ENCODE measurements around the gene TRIM72. TPM values are rescaled to one million over a fixed set of nuclear protein-coding genes. Genes with fewer than 3 reads are reported as not detected.

TRIM72 gene
- total and polyA plus RNA-seq, 9 of the 15 experiments (the other 6 are each of a cell fraction or from before 2014, with no cell fraction given), result under 0.01 TPM; not detected in 8

DNA sequence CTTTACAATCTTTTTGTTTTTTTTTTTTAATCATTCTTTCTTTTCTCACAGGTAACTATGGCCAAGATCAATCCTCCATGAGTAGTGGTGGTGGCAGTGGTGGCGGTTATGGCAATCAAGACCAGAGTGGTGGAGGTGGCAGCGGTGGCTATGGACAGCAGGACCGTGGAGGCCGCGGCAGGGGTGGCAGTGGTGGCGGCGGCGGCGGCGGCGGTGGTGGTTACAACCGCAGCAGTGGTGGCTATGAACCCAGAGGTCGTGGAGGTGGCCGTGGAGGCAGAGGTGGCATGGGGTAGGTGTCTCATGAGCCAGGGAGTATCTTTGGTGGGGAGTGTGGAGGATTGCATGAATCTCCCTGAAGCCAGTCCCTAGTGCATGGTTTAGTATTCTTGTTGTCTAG, 29.0 kb upstream of the TRIM72 start:
- no TSS peak for BruUV-seq (replicated peaks)
- H3K27ac ChIP-seq (ENCODE audit: extremely low read depth, low read depth, low read length), result no peak overlapping the region
- H3K4me2 ChIP-seq (ENCODE audit: insufficient read depth, low read length), result no peak overlapping the region
- H3K79me2 ChIP-seq (ENCODE audit: control insufficient read depth, insufficient read depth, low read length), result peaks cover 99% of the 10 kb centered on the region
- H3K4me3 ChIP-seq, result no peak overlapping the region
- TF ChIP-seq RBFOX2 (IDR thresholded peaks at IDR 0.05; ENCODE audit: low read depth, low read length) (peak; percentile 78), RBM22 (IDR thresholded peaks at IDR 0.05; ENCODE audit: low read depth, low read length, poor library complexity, severe bottlenecking) (peak; percentile 87), POLR2G (IDR thresholded peaks at IDR 0.05; ENCODE audit: low read depth, low read length) (peak; percentile 64), MEF2A (IDR thresholded peaks at IDR 0.05; ENCODE audit: control insufficient read depth, low read depth, low read length) (no peak), SUPT5H (IDR thresholded peaks at IDR 0.05) (0 out of 2 replicates have a peak, but pooled peaks have one; percentile 41)
- no peak overlapping the region for H2AFZ ChIP-seq (ENCODE audit: low read depth, low read length)
- ChIA-PET POLR2A (interaction anchor here (0.6 to 3.5 kb wide), 7 partner anchors 10 to 265 kb away, joined by 3 to 31 read pairs (median 4); no protein-coding TSS in a partner anchor), CTCF (ENCODE audit: low intra/inter-chr PET ratio) (no interaction called here)
- peaks cover 49% of the 10 kb centered on the region for H4K20me1 ChIP-seq (replicated peaks; ENCODE audit: control insufficient read depth, insufficient read depth, low read length)
- ATAC-seq (no peak), FAIRE-seq (no peak), DNase-seq (ENCODE audit: extremely low read depth in 1 of 4, low spot score in 3 of 4) (peak in 2 of 4 experiments; percentile 30 to 31)
- intact Hi-C loops (cut with micrococcal nuclease) (loop anchor here (1.0 to 10.0 kb wide), 2 partner anchors 8 to 260 kb away; partner anchors contain the start of gene ZNF843), in situ Hi-C loops (cut with MboI) (no loop called here)
- peaks cover 88% of the 10 kb centered on the region for H3K36me3 ChIP-seq (ENCODE audit: control insufficient read depth, insufficient read depth, low read length)
- H3K27me3 ChIP-seq (ENCODE audit: control insufficient read depth in 2 of 2, insufficient read depth in 2 of 2, low read length in 2 of 2), result no peaks in the 10 kb centered on the region; a peak in 1 of 5 replicates
- 98% methylated on average over 9 of the region's 14 CpGs for WGBS (ENCODE audit: insufficient coverage, low coverage, missing lambda C conversion rate)
- peaks cover 8% of the 10 kb centered on the region for H3K9me1 ChIP-seq (ENCODE audit: control insufficient read depth, insufficient read depth, low read length)
- H3K9me3 ChIP-seq (replicated peaks; ENCODE audit: control insufficient read depth, insufficient read depth, low read depth, low read length), result no peaks in the 10 kb centered on the region
- H3K4me1 ChIP-seq (replicated peaks in 1 of 2; ENCODE audit: control insufficient read depth in 2 of 2, insufficient read depth in 2 of 2, low read length in 2 of 2), result peaks cover 14% of the 10 kb centered on the region in 2 experiments
- H3K9ac ChIP-seq (ENCODE audit: insufficient read depth in 1 of 2, low read depth in 2 of 2, low read length in 2 of 2), result no peak overlapping the region

DNA sequence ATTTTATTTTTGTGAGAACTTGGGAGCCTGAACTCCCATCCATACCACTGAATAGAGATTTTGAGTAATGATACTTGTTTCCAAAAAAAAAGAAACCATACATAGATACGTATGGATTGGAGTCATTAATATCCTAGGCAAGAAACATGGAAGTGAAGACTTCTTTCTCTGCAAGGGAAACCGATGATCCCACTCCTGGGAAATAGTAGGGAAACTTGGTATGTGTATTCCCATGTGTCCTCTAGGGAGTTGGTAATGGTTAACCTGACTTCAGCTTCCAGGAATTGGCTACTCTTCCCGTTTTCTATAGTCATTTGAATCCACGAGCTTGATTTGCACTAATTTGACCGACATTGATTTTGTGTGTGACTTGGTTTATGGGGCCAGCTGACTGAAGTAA, 28.6 kb upstream of the TRIM72 start:
- H3K4me2 ChIP-seq (ENCODE audit: insufficient read depth, low read length), result no peak overlapping the region
- in situ Hi-C loops (cut with MboI) (no loop called here), intact Hi-C loops (cut with micrococcal nuclease) (loop anchor here (1.0 to 10.0 kb wide), 2 partner anchors 8 to 259 kb away; partner anchors contain the start of gene ZNF843)
- peaks cover 98% of the 10 kb centered on the region for H3K79me2 ChIP-seq (ENCODE audit: control insufficient read depth, insufficient read depth, low read length)
- DNase-seq (ENCODE audit: extremely low read depth in 1 of 4, low spot score in 3 of 4), result no peak
- FAIRE-seq, result no peak
- peaks cover 92% of the 10 kb centered on the region for H3K36me3 ChIP-seq (ENCODE audit: control insufficient read depth, insufficient read depth, low read length)
- H3K27me3 ChIP-seq (ENCODE audit: control insufficient read depth in 2 of 2, insufficient read depth in 2 of 2, low read length in 2 of 2), result no peaks in the 10 kb centered on the region; a peak in 1 of 5 replicates
- TF ChIP-seq NR2F6 (CRISPR knock-in tag; IDR thresholded peaks at IDR 0.05) (no peak), KDM4B (IDR thresholded peaks at IDR 0.05; ENCODE audit: borderline replicate concordance in 2 of 2, low read depth in 1 of 2) (no peak), ESRRA (IDR thresholded peaks at IDR 0.05; ENCODE audit: borderline replicate concordance, low read depth) (no peak), ZNF551 (CRISPR knock-in tag; IDR thresholded peaks at IDR 0.05) (no peak), SMARCE1 (IDR thresholded peaks at IDR 0.05) (no peak), TFAM (CRISPR knock-in tag; conservative IDR thresholded peaks at IDR 0.05) (no peak)
- TF ChIP-seq, protein P1, sequence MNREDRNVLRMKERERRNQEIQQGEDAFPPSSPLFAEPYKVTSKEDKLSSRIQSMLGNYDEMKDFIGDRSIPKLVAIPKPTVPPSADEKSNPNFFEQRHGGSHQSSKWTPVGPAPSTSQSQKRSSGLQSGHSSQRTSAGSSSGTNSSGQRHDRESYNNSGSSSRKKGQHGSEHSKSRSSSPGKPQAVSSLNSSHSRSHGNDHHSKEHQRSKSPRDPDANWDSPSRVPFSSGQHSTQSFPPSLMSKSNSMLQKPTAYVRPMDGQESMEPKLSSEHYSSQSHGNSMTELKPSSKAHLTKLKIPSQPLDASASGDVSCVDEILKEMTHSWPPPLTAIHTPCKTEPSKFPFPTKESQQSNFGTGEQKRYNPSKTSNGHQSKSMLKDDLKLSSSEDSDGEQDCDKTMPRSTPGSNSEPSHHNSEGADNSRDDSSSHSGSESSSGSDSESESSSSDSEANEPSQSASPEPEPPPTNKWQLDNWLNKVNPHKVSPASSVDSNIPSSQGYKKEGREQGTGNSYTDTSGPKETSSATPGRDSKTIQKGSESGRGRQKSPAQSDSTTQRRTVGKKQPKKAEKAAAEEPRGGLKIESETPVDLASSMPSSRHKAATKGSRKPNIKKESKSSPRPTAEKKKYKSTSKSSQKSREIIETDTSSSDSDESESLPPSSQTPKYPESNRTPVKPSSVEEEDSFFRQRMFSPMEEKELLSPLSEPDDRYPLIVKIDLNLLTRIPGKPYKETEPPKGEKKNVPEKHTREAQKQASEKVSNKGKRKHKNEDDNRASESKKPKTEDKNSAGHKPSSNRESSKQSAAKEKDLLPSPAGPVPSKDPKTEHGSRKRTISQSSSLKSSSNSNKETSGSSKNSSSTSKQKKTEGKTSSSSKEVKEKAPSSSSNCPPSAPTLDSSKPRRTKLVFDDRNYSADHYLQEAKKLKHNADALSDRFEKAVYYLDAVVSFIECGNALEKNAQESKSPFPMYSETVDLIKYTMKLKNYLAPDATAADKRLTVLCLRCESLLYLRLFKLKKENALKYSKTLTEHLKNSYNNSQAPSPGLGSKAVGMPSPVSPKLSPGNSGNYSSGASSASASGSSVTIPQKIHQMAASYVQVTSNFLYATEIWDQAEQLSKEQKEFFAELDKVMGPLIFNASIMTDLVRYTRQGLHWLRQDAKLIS (CRISPR knock-in tag; IDR thresholded peaks at IDR 0.05), result 0 out of 2 replicates have a peak, but pooled peaks have one; percentile 16
- CTCF ChIA-PET (ENCODE audit: low intra/inter-chr PET ratio), result no interaction called here
- POLR2A ChIA-PET, result interaction anchor here (0.6 kb wide), 1 partner anchor 265 kb away, joined by 3 read pairs; no protein-coding TSS in a partner anchor
- H3K4me3 ChIP-seq, result no peak overlapping the region
- H3K9me3 ChIP-seq (replicated peaks; ENCODE audit: control insufficient read depth, insufficient read depth, low read depth, low read length), result no peaks in the 10 kb centered on the region
- H2AFZ ChIP-seq (ENCODE audit: low read depth, low read length), result no peak overlapping the region
- no TSS peak for BruUV-seq (replicated peaks)
- peaks cover 11 to 14% of the 10 kb centered on the region in 2 experiments for H3K4me1 ChIP-seq (replicated peaks in 1 of 2; ENCODE audit: control insufficient read depth in 2 of 2, insufficient read depth in 2 of 2, low read length in 2 of 2)
- no peak for ATAC-seq
- H3K9me1 ChIP-seq (ENCODE audit: control insufficient read depth, insufficient read depth, low read length), result peaks cover 8% of the 10 kb centered on the region
- H3K27ac ChIP-seq (ENCODE audit: extremely low read depth, low read depth, low read length), result no peak overlapping the region; the same call in 2 of the 3 replicates
- no peak overlapping the region for H3K9ac ChIP-seq (ENCODE audit: insufficient read depth in 1 of 2, low read depth in 2 of 2, low read length in 2 of 2)
- WGBS (ENCODE audit: insufficient coverage, low coverage, missing lambda C conversion rate), result 91% methylated on average over 5 of the region's 5 CpGs
- peaks cover 49% of the 10 kb centered on the region for H4K20me1 ChIP-seq (replicated peaks; ENCODE audit: control insufficient read depth, insufficient read depth, low read length)

Measured in K562 (cell line).